ENCODE results near the gene CPLX1.

CPLX1 gene

GRCh38 chr4:825971-826330 lies at the start of gene CPLX1:
Gene CPLX1 (minus strand): TSS chr4:826129. CDS start chr4:824522, 1,607 bp downstream.
- DNase-seq: no peak

DNA sequence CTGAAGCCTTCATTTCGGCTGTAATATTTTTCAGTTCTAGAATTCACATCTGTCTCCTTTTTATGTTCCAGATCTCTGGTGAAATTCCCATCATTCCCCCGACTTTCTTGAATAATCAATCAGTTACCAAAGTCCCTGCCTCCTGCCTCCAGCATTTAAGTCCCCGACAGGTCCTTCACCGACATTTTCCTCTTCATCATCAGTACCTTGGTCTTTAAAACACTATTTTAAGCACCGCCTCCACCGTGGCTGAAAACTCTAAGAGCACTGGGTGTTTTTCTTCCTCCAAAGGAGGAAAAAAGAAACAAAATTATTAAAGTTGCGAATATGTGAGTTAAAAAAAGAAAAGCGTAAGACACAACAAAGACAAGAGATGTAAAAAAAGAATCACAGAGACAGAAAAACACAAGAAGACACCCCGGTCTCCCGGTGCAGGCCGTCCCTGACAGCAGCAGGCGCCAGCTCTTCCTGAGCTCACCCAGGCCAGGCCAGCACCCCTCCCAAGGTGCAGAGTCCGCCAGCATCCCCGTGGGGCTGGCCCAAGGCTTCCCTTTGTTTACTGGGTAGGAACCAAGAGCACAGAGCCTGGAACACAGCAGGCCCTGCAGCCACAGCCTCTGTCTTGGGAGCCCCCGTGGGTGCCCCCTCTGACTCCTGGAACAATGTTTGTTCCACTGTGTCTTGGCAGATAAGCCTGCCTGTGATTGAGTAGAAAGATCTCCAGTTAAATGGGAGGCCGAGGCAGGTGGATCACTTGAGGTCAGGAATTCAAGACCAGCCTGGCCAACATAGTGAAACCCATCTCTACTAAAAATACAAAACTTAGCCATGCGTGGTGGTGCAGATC lies 49.3 kb upstream of the CPLX1 start:
- no peak for DNase-seq

DNA sequence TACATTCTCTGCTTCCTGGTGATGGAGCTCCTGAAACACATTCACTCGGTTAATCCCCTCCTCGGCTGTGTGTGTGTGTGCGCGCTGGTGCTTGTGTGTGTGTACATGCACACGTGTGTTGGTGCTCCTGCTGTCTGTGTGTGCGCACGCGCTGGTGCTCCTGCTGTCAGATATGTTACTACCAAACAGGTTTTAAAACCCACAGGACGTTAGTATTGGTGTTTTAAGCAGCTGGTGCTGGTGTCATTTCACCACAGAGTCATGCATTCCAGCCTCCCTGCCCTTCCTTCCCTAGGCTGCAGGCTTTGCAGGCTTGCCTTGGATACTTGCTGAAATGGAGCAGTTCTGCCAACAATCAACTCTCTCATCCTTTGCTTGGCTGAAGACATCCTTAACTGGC lies 48.1 kb upstream of the CPLX1 start:
- DNase-seq: no peak

GRCh38 chr4:872241-872981 lies 46.5 kb upstream of the CPLX1 start:
- no peak for DNase-seq

DNA sequence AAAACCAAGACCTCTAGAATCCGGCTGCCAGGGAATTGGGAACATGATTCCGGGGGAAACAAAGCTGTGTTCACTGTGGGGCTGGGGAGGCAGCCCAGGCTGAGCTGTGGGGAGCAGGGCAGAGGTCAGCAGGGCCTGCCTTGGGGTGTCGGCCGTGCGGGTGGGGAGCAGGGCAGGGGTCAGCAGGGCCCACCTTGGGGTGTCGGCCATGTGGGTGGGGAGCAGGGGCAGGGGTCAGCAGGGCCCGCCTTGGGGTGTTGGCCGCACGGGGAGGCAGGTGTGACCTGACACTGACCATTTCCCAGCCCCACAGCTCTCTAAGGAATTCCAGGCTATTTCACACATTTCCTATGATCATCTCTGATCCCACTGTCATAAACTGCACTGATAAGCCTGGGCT lies 45.6 kb upstream of the CPLX1 start:
- no peak for DNase-seq

DNA sequence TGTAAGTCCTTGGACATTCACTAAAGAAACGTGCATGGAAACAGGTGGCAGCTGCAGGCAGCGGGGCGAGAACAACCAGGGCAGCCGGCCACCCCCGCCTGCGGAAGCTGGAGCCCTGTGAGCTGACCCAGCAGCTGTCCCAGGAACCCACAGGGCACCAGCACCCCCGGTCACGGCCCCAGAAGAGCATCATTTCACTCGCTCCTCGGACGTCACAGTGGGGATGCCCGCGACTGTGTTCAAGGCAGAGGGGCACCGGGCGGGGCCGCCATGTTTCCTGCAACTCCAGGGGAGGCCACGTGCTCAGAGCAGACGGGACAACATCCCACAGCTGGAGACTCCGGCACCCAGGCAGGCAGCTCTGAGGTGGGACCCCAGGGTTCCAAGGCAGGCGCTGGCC lies 45.0 kb upstream of the CPLX1 start:
- no peak for DNase-seq

DNA sequence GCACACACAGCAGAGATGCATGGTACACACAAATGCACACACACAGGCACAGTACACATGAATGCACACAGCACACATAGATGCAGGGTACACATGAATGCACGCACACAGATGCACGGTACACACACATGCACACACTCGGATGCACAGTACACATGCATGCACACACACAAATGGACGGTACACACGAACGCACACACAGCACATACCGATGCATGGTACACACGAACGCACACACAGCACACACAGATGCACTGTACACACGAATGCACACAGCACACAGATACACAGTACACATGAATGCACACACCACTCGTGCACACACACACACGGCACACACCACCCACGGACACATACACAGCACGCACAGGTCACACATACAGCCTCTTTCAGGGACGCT lies 43.8 kb upstream of the CPLX1 start:
- no peak for DNase-seq

GRCh38 chr4:868421-868820 lies 42.5 kb upstream of the CPLX1 start:
- DNase-seq: no peak

- DNase-seq: no peak
These were observed 41.8 kb upstream of the CPLX1 start for GRCh38 chr4:867526-868250.

DNA sequence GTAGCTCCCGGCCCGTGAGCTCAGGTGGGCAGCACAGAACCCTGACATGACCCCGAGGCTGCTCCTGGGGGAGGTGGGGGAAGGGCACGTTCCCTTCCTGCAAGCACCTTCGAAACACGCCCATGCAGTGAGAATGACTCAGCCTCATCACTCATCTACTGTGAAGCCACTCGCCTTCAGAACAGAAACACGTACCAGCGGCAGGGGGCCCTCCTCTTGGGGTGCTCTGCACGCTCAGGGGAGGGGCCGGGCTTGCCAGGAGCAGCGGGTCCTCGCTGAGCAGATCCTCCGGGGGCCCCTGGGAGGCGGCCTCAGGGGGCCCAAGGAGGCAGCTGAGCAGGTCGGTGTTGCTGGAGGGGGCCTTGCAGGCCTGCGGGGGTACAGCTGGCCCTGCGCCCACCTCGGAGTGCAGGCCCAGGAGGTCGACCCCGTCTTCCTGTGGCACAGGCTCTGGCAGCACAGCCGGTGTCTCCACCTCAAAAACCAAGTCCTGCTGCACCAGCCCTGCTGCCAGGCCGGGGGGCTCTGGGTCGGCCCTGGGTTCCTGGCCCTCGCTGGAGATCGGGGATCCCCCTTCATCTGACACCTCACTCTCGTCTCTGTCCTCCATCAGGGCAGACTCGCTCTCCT lies 40.9 kb upstream of the CPLX1 start:
- peak; percentile 33 to 47 for DNase-seq

GRCh38 chr4:866068-866760 lies 40.3 kb upstream of the CPLX1 start:
- DNase-seq: no peak

DNA sequence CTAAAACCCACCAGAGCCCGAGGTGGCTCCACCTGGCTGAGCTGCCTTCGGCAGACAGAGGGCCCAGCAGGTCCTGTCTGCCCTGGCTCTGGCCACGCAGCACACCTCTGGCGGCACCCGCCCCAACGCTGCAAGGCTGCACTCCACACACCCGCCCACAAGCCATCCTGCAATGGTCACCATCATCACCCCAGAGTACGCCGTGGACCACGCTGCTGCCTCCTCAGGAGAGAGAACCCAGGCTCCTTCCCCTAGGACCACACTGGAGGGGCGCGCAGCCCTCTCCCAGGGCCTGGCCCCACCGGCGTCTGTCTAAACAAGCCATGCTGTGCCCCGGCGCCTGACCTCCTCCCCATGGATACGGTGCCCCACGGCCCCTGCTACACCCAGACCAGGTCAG lies 39.6 kb upstream of the CPLX1 start:
- no peak for DNase-seq

GRCh38 chr4:865121-865465 lies 39.2 kb upstream of the CPLX1 start:
- no peak for DNase-seq

DNA sequence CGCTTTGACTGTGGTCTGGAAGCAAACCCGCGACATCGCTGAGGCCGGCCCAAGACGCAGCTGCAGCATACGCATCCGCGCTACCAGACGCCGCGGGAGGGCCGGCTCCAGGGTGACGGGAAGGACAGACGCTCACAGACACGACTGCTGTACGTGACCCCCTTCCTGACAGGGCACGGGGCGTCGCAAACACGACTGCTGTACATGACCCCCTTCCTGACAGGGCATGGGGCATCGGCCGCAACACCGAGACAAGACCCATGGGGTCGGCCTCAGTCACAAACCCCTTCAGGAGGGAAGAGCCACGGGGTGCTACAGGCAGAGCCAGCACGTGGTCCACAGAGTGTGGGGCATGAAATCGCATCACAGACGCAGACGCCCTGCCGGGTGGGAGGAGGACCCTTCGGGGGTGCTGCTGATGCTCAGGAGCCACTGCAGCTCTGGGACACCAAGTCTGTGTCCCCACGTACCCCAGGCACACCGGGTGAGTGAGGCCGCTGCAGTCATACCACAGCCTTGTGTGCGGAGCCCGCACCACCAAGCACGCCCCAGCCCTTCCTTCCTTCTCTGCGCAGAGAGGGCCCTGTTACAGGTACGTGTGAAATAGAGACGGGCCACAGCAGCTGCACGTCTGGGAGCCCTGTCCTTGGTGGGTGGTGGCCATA lies 38.7 kb upstream of the CPLX1 start:
- DNase-seq: no peak

GRCh38 chr4:860561-860960 lies 34.6 kb upstream of the CPLX1 start:
- DNase-seq: no peak

DNA sequence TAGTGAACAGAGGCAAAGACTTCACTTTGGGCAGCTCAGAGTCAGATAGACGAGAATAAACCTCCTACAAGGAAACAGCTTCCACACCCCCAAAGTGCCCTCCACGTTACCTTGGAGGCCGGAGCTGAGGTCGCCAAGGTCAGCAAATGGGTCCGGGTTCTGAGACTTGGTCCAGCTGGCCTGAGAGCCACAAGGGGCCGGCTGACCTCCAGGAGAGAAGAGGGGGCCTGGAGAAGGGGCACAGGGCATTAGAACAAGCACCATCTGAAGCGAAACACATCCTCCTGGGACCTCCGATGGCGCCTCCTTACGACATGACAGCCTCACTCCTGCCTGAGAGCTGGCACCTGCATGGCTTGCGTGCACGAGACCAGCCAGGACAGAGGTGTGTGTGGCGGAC lies 33.6 kb upstream of the CPLX1 start:
- no peak for DNase-seq

DNA sequence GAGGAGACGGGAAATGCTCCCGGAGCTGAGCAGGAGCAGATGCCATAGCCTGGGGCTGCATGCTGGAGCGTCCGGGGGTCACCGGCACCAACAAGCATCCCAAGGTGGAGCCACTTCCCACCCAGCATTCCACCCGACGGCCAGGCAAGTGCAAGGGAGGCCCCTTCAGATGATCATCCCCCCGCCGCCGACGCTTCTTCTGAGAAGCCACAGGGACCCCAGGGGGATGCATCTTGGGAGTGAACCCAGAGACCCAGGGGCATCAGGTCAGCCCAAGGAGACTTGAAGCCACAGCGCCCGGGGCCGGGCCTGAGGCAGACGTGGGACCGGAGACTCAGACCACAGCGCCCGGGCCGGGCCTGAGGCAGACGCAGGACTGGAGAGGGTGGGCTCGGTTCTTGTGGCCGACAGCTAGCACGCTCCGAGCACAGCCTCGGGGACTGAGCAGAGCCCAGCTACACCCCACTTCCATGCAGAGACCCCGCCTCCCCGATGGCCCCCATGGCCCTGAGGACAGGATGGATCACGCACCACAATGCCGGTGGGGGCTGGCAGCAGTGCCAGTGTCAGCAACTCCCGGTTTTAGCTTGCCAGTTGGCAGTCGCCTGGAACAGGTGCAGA lies 33.0 kb upstream of the CPLX1 start:
- no peak for DNase-seq

GRCh38 chr4:858041-858481 lies 32.1 kb upstream of the CPLX1 start:
- DNase-seq: no peak

DNA sequence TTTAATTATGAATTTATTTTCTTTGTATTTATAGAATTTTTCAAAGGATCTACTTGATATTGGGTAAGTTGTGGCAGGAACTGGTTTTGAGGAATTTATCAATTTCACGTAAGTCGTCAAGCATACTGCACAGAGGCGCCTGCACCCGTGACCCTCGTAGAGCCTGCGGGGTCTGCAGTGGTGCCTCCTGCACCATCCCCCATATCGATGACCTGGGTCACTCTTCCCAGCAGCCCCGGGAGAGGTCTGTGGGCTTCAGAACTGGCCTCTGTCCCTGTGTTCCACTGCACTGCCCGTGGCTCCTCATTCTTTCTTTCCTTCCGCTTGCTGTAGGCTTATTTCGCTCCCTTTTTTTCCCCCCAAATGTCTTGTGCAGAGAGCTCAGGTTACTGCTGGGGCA lies 31.5 kb upstream of the CPLX1 start:
- DNase-seq: no peak

GRCh38 chr4:856225-856901 lies 30.4 kb upstream of the CPLX1 start:
- peak in 1 of 2 experiments; percentile 35 for DNase-seq

GRCh38 chr4:855880-856224 lies 29.9 kb upstream of the CPLX1 start:
- DNase-seq: no peak
